ENCODE results near the gene CXCR2. TPM values are rescaled to one million over a fixed set of nuclear protein-coding genes. Genes with fewer than 3 reads are reported as not detected.
"Not testable (repeated sequence)": the region's sequence is repeated elsewhere in the genome, so short reads cannot be mapped to it uniquely, and the experiment has no call there.

The CXCR2 gene
- total RNA-seq, 1 donor from 2014 or later: not detected

DNA sequence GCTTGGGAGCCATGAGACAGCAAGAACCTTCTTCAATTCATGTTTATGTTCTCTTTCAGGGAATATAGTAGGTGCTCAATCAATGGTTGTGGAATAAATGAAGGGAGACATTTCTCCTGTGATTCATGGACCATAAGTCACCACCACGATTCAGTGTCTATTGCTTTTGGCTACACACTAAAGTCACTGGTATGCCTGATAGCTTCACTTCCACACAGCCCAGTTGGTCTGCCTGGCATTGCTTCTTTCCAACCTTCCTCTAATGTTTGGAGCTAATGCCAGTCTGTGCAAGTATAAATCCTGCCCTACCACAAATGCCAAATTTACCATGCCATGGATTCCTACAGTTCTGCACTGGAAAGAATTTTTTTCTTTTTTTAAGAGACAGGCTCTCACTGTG lies 42.2 kb downstream of the CXCR2 start:
- TF ChIP-seq, protein P1, sequence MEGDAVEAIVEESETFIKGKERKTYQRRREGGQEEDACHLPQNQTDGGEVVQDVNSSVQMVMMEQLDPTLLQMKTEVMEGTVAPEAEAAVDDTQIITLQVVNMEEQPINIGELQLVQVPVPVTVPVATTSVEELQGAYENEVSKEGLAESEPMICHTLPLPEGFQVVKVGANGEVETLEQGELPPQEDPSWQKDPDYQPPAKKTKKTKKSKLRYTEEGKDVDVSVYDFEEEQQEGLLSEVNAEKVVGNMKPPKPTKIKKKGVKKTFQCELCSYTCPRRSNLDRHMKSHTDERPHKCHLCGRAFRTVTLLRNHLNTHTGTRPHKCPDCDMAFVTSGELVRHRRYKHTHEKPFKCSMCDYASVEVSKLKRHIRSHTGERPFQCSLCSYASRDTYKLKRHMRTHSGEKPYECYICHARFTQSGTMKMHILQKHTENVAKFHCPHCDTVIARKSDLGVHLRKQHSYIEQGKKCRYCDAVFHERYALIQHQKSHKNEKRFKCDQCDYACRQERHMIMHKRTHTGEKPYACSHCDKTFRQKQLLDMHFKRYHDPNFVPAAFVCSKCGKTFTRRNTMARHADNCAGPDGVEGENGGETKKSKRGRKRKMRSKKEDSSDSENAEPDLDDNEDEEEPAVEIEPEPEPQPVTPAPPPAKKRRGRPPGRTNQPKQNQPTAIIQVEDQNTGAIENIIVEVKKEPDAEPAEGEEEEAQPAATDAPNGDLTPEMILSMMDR (IDR thresholded peaks at IDR 0.05; ENCODE audit: insufficient read depth, low read length, severe bottlenecking): no peak
- Histone ChIP-seq H3K4me3 (ENCODE audit: low read depth, low read length) (no peak overlapping the region), H3K36me3 (ENCODE audit: control insufficient read depth, insufficient read depth, low read length) (no peaks in the 10 kb centered on the region), H3K27me3 (ENCODE audit: control insufficient read depth, insufficient read depth, low read length) (peaks cover 2% of the 10 kb centered on the region)
- DNase-seq (ENCODE audit: low read depth) (peak; percentile 51), FAIRE-seq (no peak)

DNA sequence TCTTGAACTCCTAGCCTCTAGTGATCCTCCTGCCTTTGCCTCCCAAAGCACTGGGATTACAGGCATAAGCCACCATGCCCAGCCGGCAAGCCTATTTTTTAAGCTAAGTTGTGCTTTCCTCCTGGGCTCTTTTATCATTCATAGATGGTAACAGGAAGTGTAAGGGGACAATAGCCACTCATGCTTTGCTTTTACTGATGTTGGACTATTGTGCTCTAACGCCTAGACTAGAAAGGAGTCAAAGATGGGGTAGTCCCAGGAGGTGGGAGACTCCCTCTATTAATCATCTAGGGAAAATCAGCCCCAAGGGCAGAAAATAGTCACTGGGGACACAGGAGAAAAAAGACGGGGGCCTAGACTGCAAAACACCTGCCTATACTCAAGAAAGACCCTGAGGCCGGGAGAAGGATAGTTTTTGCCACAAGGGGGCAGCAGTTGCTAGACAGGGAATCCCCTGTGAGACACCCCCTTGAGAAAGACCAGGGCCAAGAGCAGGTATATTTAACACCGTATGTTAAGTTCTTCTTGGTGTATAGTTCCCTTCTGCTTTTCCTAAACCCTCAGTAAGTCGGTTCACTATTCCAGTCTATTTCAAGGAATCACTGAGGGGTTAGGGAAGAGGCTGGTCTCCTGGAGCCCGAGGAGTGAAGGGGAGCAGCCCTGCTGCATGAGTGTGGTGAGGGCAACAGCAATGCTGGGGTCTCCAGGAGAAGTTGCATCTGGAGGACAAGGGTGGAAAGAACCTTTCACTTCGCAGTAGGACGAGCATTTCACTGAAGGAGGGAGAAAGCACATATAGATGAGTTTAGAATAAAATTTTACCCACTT lies 43.0 kb downstream of the CXCR2 start:
- DNase-seq (ENCODE audit: low read depth) (peak; percentile 42), FAIRE-seq (no peak)
- TF ChIP-seq, protein P1 (IDR thresholded peaks at IDR 0.05; ENCODE audit: insufficient read depth, low read length, severe bottlenecking): peak; percentile 68
- Histone ChIP-seq H3K36me3 (ENCODE audit: control insufficient read depth, insufficient read depth, low read length) (no peaks in the 10 kb centered on the region), H3K27me3 (ENCODE audit: control insufficient read depth, insufficient read depth, low read length) (peaks cover 2% of the 10 kb centered on the region), H3K4me3 (ENCODE audit: low read depth, low read length) (no peak overlapping the region)

DNA sequence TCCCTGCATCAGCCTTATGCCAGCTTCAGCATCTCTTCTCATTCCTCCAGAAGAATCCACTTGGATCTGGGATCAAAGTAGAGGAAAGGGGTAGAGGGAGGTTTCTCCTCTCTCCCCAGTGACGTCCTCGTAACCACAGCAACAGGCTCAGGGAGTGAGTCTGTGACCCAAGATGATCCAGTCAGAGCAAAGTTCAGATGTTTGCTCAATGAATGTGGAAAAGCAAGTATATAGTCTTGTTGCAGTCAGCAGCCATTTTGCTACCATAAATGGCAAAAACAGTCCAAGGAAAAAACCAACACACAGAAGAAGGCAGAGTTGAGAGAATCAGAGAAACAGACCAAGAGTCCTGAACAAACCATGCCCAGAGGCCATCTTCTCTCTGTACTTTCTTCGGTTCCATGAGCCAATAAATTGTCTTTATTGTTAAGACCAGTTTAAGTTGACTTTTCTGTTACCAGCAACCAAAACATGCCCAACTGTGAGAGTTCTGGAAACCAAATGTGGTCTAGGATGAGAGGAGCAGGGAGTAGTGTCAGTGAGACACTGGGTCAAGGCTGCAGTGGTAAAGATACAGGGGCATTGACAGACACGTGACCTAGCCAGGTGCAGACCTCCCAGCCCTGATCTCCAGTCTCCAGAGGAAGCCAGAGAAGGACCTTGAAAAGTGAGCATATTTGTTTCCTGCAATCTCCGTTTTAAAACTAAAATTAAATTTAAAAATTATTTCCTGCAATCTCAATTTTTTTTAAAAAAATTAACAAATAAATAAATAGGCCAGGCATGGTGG lies 44.1 kb downstream of the CXCR2 start:
- FAIRE-seq (no peak), DNase-seq (ENCODE audit: low read depth) (no peak)
- Histone ChIP-seq H3K4me3 (ENCODE audit: low read depth, low read length) (no peak overlapping the region), H3K36me3 (ENCODE audit: control insufficient read depth, insufficient read depth, low read length) (no peaks in the 10 kb centered on the region), H3K27me3 (ENCODE audit: control insufficient read depth, insufficient read depth, low read length) (peaks cover 2% of the 10 kb centered on the region)
- TF ChIP-seq, protein P1 (IDR thresholded peaks at IDR 0.05; ENCODE audit: insufficient read depth, low read length, severe bottlenecking): no peak

DNA sequence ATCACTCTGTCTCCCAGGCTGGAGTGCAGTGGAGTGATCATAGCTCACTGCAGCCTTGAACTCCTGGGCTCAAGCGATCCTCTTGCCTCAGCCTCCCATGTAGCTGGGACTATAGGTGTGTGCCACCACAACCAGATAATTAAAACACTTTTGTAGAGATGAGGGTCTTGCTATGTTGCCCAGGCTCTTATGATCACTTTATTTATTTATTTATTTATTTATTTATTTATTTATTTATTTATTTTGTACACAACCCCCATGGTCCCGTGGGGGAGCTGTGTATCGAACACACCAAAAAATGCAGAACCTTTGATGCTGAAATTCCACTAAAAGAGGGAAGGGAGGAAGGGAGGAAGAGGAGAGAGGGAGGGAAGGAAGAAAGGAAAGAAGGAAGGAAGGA lies 45.9 kb downstream of the CXCR2 start:
- H3K36me3 ChIP-seq (ENCODE audit: control insufficient read depth, insufficient read depth, low read length); H3K4me3 ChIP-seq (ENCODE audit: low read depth, low read length); DNase-seq (ENCODE audit: low read depth); FAIRE-seq; H3K27me3 ChIP-seq (ENCODE audit: control insufficient read depth, insufficient read depth, low read length): not testable (repeated sequence)

DNA sequence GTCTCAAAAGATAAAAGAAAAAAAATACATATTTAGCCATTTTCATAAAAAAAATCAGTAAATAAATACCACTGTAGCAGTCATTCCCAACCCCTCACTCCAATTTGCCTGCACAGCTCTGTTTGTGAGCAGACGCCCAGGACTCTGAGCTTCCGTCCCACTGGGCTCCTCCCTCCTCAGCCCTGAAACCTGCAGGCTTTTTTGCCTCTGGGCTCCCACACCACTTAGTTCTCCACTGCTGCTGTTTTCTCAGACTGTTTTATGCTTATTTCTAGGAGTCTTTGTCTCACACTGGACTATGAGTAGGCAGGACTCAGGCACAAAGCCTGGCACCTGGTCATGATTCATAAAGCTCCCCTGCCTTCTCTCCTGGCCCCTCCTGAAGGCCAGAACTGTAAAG lies 47.0 kb downstream of the CXCR2 start:
- TF ChIP-seq, protein P1 (IDR thresholded peaks at IDR 0.05; ENCODE audit: insufficient read depth, low read length, severe bottlenecking): no peak
- no peaks in the 10 kb centered on the region for H3K36me3 ChIP-seq (ENCODE audit: control insufficient read depth, insufficient read depth, low read length)
- DNase-seq (ENCODE audit: low read depth) (no peak), FAIRE-seq (no peak)
- no peak overlapping the region for H3K4me3 ChIP-seq (ENCODE audit: low read depth, low read length)
- no peaks in the 10 kb centered on the region for H3K27me3 ChIP-seq (ENCODE audit: control insufficient read depth, insufficient read depth, low read length)

DNA sequence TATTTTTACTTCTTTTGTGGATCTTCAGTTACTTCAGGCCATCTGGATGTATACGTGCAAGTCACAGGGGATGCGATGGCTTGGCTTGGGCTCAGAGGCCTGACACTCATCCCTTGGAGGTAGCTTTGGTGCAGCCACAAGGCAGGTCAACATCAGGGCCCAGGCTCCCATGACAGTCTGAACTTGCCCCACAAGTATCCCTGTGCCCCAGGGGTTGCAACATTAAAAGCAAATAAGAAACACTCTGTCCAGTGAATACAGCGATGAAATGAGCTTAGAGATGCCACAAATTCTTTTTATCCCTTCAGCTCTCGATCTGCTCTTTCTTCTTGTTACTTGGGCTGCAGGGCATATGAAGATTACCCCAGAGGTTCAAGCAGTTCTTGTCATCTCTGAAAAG lies 54.0 kb downstream of the CXCR2 start:
- no peak for FAIRE-seq
- peaks cover 5% of the 10 kb centered on the region for H3K27me3 ChIP-seq (ENCODE audit: control insufficient read depth, insufficient read depth, low read length)
- TF ChIP-seq, protein P1 (IDR thresholded peaks at IDR 0.05; ENCODE audit: insufficient read depth, low read length, severe bottlenecking): no peak

More for the DNA sequence above, 54.0 kb downstream of the CXCR2 start:
- Histone ChIP-seq H3K4me3 (ENCODE audit: low read depth, low read length) (no peak overlapping the region), H3K36me3 (ENCODE audit: control insufficient read depth, insufficient read depth, low read length) (no peaks in the 10 kb centered on the region)
- DNase-seq (ENCODE audit: low read depth): no peak

All from bronchial epithelial cell (primary cell).